Stimulated activated CD8-positive, alpha-beta memory T cell treated with anti-CD3 and anti-CD28 coated beads, Interleukin-2, amount 100 ng/mL, for 1 hour (primary cell): Measurements from ENCODE around the gene BLOC1S5.
"Not testable (repeated sequence)": the region's sequence is repeated elsewhere in the genome, so short reads cannot be mapped to it uniquely, and the experiment has no call there.

Source experiments
- DNase-seq, 2 donors: peaks; one replicate each; pipeline ENCODE4 v3.0.0-alpha.2; 2020; ENCODE audit warnings: low read depth in 2 of 2

BLOC1S5 gene

GRCh38 chr6:8082572-8082953 lies 18.4 kb upstream of the BLOC1S5 start:
- DNase-seq: no peak

- no peak for DNase-seq
Measured at GRCh38 chr6:8080362-8081151, 16.4 kb upstream of the BLOC1S5 start.

- DNase-seq: no peak
Measured at GRCh38 chr6:8079126-8079525, 14.9 kb upstream of the BLOC1S5 start.

- no peak for DNase-seq
Measured at GRCh38 chr6:8077991-8078390, 13.8 kb upstream of the BLOC1S5 start.

GRCh38 chr6:8075704-8076103 lies 11.5 kb upstream of the BLOC1S5 start:
- no peak for DNase-seq

GRCh38 chr6:8075185-8075584 lies 11.0 kb upstream of the BLOC1S5 start:
- DNase-seq: no peak

- DNase-seq: no peak
Measured at GRCh38 chr6:8074213-8074612, 10.0 kb upstream of the BLOC1S5 start.

- DNase-seq: no peak
Measured at GRCh38 chr6:8073758-8074157, 9.6 kb upstream of the BLOC1S5 start.

- DNase-seq: no peak
Measured at GRCh38 chr6:8070718-8071117, 6.5 kb upstream of the BLOC1S5 start.

GRCh38 chr6:8069631-8070284 lies 5.6 kb upstream of the BLOC1S5 start:
- DNase-seq: no peak

- no peak for DNase-seq
Measured at GRCh38 chr6:8069151-8069550, 5.0 kb upstream of the BLOC1S5 start.

- DNase-seq: no peak
Measured at GRCh38 chr6:8066108-8066507, 1.9 kb upstream of the BLOC1S5 start.

GRCh38 chr6:8065519-8065911 lies 1.3 kb upstream of the BLOC1S5 start:
- DNase-seq: no peak

- DNase-seq: no peak
Measured at GRCh38 chr6:8064638-8065518, 689 bp upstream of the BLOC1S5 start.

- DNase-seq: no peak
Measured at GRCh38 chr6:8061736-8062135, 2.5 kb downstream of the BLOC1S5 start.

- no peak for DNase-seq
Measured at GRCh38 chr6:8060346-8060745, 3.8 kb downstream of the BLOC1S5 start.

- no peak for DNase-seq
Measured at GRCh38 chr6:8059129-8059528, 5.1 kb downstream of the BLOC1S5 start.

GRCh38 chr6:8057793-8058192 lies 6.4 kb downstream of the BLOC1S5 start:
- DNase-seq: no peak

GRCh38 chr6:8057263-8057662 lies 6.9 kb downstream of the BLOC1S5 start:
- no peak for DNase-seq

GRCh38 chr6:8054276-8054675 lies 9.9 kb downstream of the BLOC1S5 start:
- DNase-seq: no peak

- DNase-seq: no peak
Measured at GRCh38 chr6:8047541-8048292, 16.5 kb downstream of the BLOC1S5 start.

- not testable (repeated sequence) for DNase-seq
Measured at GRCh38 chr6:8045769-8046168, 18.4 kb downstream of the BLOC1S5 start.
